Measurements from ENCODE around the gene GNG7. TPM values are rescaled to one million over a fixed set of nuclear protein-coding genes. Genes with fewer than 3 reads are reported as not detected.
A peak's percentile ranks its signal among the peaks of the same experiment; 100 is the strongest.

GNG7 gene
- total RNA-seq, 2 donors from 2014 or later = 5.7 to 12.9 TPM

DNA sequence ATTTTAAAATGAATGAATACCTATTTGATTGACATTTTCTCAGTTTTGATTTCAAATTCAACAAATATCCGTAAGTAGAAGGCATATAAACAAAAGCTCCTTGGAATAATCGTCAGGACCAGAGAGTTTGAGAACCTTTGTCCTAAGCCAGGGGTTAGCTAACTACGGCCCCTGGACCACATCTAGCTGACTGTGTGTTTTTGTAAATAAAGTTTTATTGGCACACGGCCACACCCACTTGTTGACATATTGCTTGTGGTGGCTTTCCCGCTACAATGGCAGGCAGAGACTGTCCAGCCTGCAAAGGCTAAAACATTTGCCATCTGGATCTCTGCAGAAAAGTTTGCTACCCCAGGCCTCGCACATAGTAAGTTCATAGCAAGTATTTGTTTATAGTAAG lies 83.4 kb downstream of the GNG7 start:
- Histone ChIP-seq H3K4me1 (peaks cover 15% of the 10 kb centered on the region), H3K9me3 (no peaks in the 10 kb centered on the region), H3K36me3 (replicated peaks in 1 of 2; ENCODE audit: insufficient read depth in 1 of 2, low read depth in 2 of 2) (no peaks in the 10 kb centered on the region), H3K27ac (peak overlapping the region in 1 of 4 donors; percentile 12), H3K4me3 (no peak overlapping the region), H3K27me3 (no peaks in the 10 kb centered on the region)
- intact Hi-C loops (cut with DNase I) = no loop called here
- TF ChIP-seq, protein P1, sequence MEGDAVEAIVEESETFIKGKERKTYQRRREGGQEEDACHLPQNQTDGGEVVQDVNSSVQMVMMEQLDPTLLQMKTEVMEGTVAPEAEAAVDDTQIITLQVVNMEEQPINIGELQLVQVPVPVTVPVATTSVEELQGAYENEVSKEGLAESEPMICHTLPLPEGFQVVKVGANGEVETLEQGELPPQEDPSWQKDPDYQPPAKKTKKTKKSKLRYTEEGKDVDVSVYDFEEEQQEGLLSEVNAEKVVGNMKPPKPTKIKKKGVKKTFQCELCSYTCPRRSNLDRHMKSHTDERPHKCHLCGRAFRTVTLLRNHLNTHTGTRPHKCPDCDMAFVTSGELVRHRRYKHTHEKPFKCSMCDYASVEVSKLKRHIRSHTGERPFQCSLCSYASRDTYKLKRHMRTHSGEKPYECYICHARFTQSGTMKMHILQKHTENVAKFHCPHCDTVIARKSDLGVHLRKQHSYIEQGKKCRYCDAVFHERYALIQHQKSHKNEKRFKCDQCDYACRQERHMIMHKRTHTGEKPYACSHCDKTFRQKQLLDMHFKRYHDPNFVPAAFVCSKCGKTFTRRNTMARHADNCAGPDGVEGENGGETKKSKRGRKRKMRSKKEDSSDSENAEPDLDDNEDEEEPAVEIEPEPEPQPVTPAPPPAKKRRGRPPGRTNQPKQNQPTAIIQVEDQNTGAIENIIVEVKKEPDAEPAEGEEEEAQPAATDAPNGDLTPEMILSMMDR (IDR thresholded peaks at IDR 0.05) = no peak
- no peak for TF ChIP-seq POLR2A (IDR thresholded peaks at IDR 0.05)
- no peak for DNase-seq
- ATAC-seq = no peak
- 81 to 88% methylated on average over 6 of the region's 6 CpGs for WGBS, 2 donors

DNA sequence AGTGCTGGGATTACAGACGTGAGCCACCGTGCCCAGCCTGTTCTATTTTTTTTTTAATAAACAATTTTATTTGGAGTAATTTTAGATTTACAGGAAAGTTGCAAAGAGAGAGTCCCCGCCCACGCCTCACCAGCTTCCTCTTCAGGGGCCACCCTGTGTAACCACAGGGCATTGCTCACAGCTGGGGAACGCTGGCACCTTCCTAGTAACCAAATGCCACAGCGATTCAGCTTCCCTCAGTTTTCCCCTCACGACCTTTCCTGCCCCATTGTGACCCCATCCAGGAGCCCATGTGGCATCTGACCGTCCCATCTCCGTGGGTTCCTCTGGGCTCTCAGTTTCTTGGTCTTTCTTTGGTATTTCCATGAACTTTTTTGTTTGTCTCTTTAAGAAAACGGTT lies 83.9 kb downstream of the GNG7 start:
- no peaks in the 10 kb centered on the region for H3K27me3 ChIP-seq
- H3K4me3 ChIP-seq = no peak overlapping the region
- no peak for ATAC-seq
- H3K9me3 ChIP-seq = no peaks in the 10 kb centered on the region
- H3K4me1 ChIP-seq = peaks cover 20% of the 10 kb centered on the region
- 73 to 80% methylated on average over 10 of the region's 10 CpGs for WGBS, 2 donors
- intact Hi-C loops (cut with DNase I) = no loop called here
- no peaks in the 10 kb centered on the region for H3K36me3 ChIP-seq (replicated peaks in 1 of 2; ENCODE audit: insufficient read depth in 1 of 2, low read depth in 2 of 2)
- TF ChIP-seq POLR2A (IDR thresholded peaks at IDR 0.05) = no peak
- TF ChIP-seq, protein P1 (IDR thresholded peaks at IDR 0.05) = no peak
- H3K27ac ChIP-seq = peak overlapping the region in 1 of 4 donors; percentile 30
- DNase-seq = peak in 1 of 4 donors; percentile 81

DNA sequence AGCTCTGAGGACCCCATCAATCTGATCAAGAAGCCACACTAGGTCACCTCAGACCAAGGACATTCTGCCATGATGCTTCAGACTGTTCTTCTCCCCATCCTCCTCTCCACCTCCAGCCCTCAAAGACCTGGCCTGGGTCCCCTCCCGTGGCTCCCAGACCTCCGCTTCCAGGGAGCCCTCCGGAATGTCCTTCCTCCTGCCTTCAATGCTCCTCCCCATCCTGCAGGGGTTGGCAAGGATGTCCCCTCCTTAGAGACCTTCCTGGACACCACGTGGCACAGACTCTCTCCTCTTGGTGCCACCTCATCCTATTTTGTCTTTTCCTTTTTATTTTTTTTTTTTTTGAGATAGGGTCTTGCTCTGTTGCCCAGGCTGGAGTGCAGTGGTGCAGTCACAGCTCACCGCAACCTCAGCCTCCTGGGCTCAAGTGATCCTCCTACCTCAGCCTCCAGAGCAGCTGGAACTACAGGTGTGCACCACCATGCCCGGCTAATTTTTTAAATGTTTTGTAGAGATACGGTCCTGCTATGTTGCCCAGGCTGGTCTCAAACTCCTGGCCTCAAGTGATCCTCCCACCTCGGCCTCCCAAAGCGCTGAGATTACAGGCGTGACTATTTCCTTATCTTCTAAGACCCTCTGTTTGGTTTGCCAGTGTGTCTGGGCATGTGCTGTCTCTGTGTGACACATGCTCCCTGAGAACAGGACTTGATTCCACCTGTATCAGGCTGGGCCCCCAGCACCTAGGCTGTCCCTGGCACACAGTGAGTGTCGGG lies 84.9 kb downstream of the GNG7 start:
- TF ChIP-seq POLR2A (IDR thresholded peaks at IDR 0.05) = no peak
- TF ChIP-seq, protein P1 (IDR thresholded peaks at IDR 0.05) = no peak
- DNase-seq = no peak
- H3K27ac ChIP-seq = no peak overlapping the region
- H3K4me1 ChIP-seq = peaks cover 21% of the 10 kb centered on the region
- H3K36me3 ChIP-seq (replicated peaks in 1 of 2; ENCODE audit: insufficient read depth in 1 of 2, low read depth in 2 of 2) = no peaks in the 10 kb centered on the region
- WGBS, 2 donors = 82 to 89% methylated on average over 10 to 11 of the region's 11 CpGs
- H3K4me3 ChIP-seq = no peak overlapping the region
- intact Hi-C loops (cut with DNase I) = no loop called here
- no peaks in the 10 kb centered on the region for H3K27me3 ChIP-seq
- no peak for ATAC-seq
- H3K9me3 ChIP-seq = no peaks in the 10 kb centered on the region

DNA sequence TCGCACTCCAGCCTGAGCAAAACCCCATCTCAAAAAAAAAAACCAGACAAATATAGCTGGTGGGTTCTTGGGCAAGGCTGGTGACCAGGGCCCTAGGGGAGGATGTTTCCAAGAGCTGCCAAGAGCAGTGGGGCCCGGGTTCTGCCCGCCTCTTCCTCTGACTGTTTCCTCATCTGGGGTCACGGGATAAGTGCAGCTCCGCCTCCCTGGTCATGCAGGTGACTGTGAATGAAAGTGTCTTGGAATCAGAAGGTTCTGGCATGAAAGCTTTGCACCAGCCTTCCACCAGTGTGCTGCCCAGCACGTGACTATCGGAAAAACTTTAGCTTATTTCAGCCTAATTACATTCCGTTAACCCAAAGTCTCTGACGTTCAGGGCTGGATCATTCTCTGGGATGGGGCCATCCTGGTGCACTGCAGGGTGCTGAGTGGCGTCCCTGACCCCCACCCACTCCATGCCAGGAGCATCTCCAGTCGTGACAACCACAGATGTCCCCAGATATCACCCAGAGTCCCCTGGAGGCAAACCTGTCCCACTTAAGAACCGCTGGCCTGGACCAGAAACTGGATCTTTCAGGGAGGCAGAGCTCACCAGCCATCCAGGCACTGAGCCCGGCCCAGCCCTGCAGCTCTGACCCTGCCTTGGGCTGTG lies 85.6 kb downstream of the GNG7 start:
- intact Hi-C loops (cut with DNase I) = no loop called here
- H3K4me3 ChIP-seq = no peak overlapping the region
- no peaks in the 10 kb centered on the region for H3K27me3 ChIP-seq
- H3K9me3 ChIP-seq = no peaks in the 10 kb centered on the region
- peaks cover 21% of the 10 kb centered on the region for H3K4me1 ChIP-seq
- TF ChIP-seq POLR2A (IDR thresholded peaks at IDR 0.05) = no peak
- TF ChIP-seq, protein P1 (IDR thresholded peaks at IDR 0.05) = no peak
- ATAC-seq (no peak), DNase-seq (peak in 1 of 4 donors; percentile 67)
- WGBS, 2 donors = 69 to 81% methylated on average over 10 to 13 of the region's 13 CpGs
- no peak overlapping the region for H3K27ac ChIP-seq
- no peaks in the 10 kb centered on the region for H3K36me3 ChIP-seq (replicated peaks in 1 of 2; ENCODE audit: insufficient read depth in 1 of 2, low read depth in 2 of 2)
